CD4-positive, alpha-beta T cell (primary cell): ENCODE data around the gene ARHGAP30. TPM values are rescaled to one million over a fixed set of nuclear protein-coding genes. Genes with fewer than 3 reads are reported as not detected.

Experiments
- ATAC-seq: fragments of 200-7000 bp; cut with Tn5 transposase; one replicate; pipeline ENCODE4 v1.10.0; 2022; ENCODE audit warnings: mild to moderate bottlenecking; ENCODE audit not compliant: poor library complexity
- CTCF ChIA-PET: fragments of 350-600 bp; sonication (Branson Sonifier 250); formaldehyde crosslinking; loops from one replicate; lab custom pipeline; 2021; ENCODE audit warnings: antibody characterized with exemption, inconsistent platforms; lab: Charles Lee
- POLR2A ChIA-PET: fragments of 350-600 bp; sonication (Branson Sonifier 250); formaldehyde crosslinking; loops from one replicate; lab custom pipeline; 2021; ENCODE audit warnings: antibody characterized with exemption, inconsistent platforms; lab: Charles Lee
- DNase-seq, 14 experiments: peaks; one replicate each; pipeline ENCODE4 v3.0.0-alpha.2; 2013 to 2020; ENCODE audit warnings: mixed read lengths in 2 of 14
- H3K27ac ChIP-seq, 2 donors: one replicate each; pipeline versions ENCODE4 v1.5.1 to v1.7.0; 2013; ENCODE audit warnings: low read length in 2 of 2, low read depth in 1 of 2, mild to moderate bottlenecking in 1 of 2
- H3K27me3 ChIP-seq, 2 experiments: 1 replicate in 1 of 2; 2 replicates in 1 of 2; pipeline versions ENCODE4 v1.6.1 to v1.7.0; 2013; ENCODE audit warnings: low read length in 2 of 2, control low read depth in 1 of 2, mild to moderate bottlenecking in 1 of 2, moderate library complexity in 1 of 2; ENCODE audit not compliant: insufficient read depth in 2 of 2, control insufficient read depth in 1 of 2
- H3K36me3 ChIP-seq: one replicate; pipeline ENCODE4 v1.6.1; 2013; ENCODE audit warnings: low read length, control low read depth; ENCODE audit not compliant: insufficient read depth
- H3K4me1 ChIP-seq: one replicate; pipeline ENCODE4 v1.6.1; 2013; ENCODE audit warnings: low read length, control low read depth; ENCODE audit not compliant: insufficient read depth
- H3K4me3 ChIP-seq: one replicate; pipeline ENCODE4 v1.5.1; 2013; ENCODE audit warnings: mild to moderate bottlenecking, low read length, moderate library complexity
- H3K9me3 ChIP-seq, 2 experiments: 1 replicate in 1 of 2; 2 replicates in 1 of 2; pipeline versions ENCODE4 v1.6.1 to v1.7.0; 2013; ENCODE audit warnings: low read length in 2 of 2, mild to moderate bottlenecking in 2 of 2, control low read depth in 1 of 2, moderate library complexity in 1 of 2; ENCODE audit not compliant: control insufficient read depth in 1 of 2, insufficient read depth in 1 of 2
- H3K27ac Mint-ChIP-seq: one replicate; pipeline ENCODE4 v1.8.0; 2020; ENCODE audit warnings: mixed read lengths
- H3K27me3 Mint-ChIP-seq: one replicate; pipeline ENCODE4 v1.8.0; 2021; ENCODE audit warnings: mixed read lengths
- H3K36me3 Mint-ChIP-seq: one replicate; pipeline ENCODE4 v1.8.0; 2021; ENCODE audit warnings: low read depth, mixed read lengths
- H3K4me1 Mint-ChIP-seq: one replicate; pipeline ENCODE4 v1.8.0; 2021; ENCODE audit warnings: low read depth, mixed read lengths
- H3K4me3 Mint-ChIP-seq: one replicate; pipeline ENCODE4 v1.8.0; 2020; ENCODE audit warnings: mild to moderate bottlenecking, mixed read lengths
- H3K9me3 Mint-ChIP-seq: one replicate; pipeline ENCODE4 v1.8.0; 2020; ENCODE audit warnings: mixed read lengths
- CTCF ChIP-seq: fragments of 200-600 bp; IDR thresholded peaks from one replicate; pipeline ENCODE4 v1.8.0; 2022; ENCODE audit warnings: antibody characterized with exemption, mild to moderate bottlenecking
- intact Hi-C, 2 experiments: fragments of 100-400 bp; cut with DNase I in 1 of 2; cut with micrococcal nuclease in 1 of 2; formaldehyde crosslinking; loops; one replicate each; pipeline versions ENCODE4 v1.15.1 to v1.9.0; 2023 to 2025; cut with DNase I, micrococcal nuclease
- total RNA-seq, 174 experiments: library from RNA in 2 of 174; stranded (reverse) in 2 of 174; gene quantifications; one replicate each; pipeline ENCODE4 v1.2.3 and lab custom pipeline; 2021 to 2026

Gene ARHGAP30
- total RNA-seq, 2 experiments from 2014 or later: 76.6 to 78.9 TPM

- peak in 3 of 14 experiments; percentile 30 to 59 (median 54) for DNase-seq
Observed at GRCh38 chr1:161046605-161047228, 23.0 kb downstream of the ARHGAP30 start.

GRCh38 chr1:161045736-161046604 is 23.7 kb downstream of the ARHGAP30 start, which contains the start of gene USF1:
TSS of gene USF1 (minus strand) at chr1:161045977. CDS start at chr1:161043275, 2,702 bp downstream.
- POLR2A ChIA-PET: interaction anchor here (0.5 to 8.4 kb wide), 35 partner anchors 8 to 784 kb away, joined by 3 to 295 read pairs (median 5); partner anchors contain the start of genes ARHGAP30, DCAF8, DEDD and F11R
- H3K27ac ChIP-seq: peak within 1 kb of the TSS; percentile 90 to 96
- DNase-seq (peak; percentile 86 to 97 (median 92)), ATAC-seq (peak; percentile 82)
- no peak for TF ChIP-seq CTCF
- H3K4me1 ChIP-seq: peaks cover 52% of the 10 kb centered on the region
- H3K36me3 ChIP-seq: peaks cover 59% of the 10 kb centered on the region
- Mint-ChIP-seq H3K4me1 (peaks cover 43% of the 10 kb centered on the region), H3K36me3 (peaks cover 77% of the 10 kb centered on the region), H3K27me3 (no peaks in the 10 kb centered on the region), H3K4me3 (peak within 1 kb of the TSS; percentile 93), H3K27ac (peak within 1 kb of the TSS; percentile 94), H3K9me3 (no peaks in the 10 kb centered on the region)
- CTCF ChIA-PET: interaction anchor here (1.2 to 5.3 kb wide), 14 partner anchors 9 to 260 kb away, joined by 3 to 34 read pairs (median 6); partner anchors contain the start of genes ARHGAP30, F11R, KLHDC9 and NIT1
- peak within 1 kb of the TSS; percentile 98 for H3K4me3 ChIP-seq
- no peaks in the 10 kb centered on the region for H3K9me3 ChIP-seq
- intact Hi-C loops: loop anchor here (1.0 to 5.0 kb wide), 6 partner anchors 23 to 106 kb away; partner anchors contain the start of genes ARHGAP30 (in 1 of the 2), F11R (in 1 of the 2), NIT1 (in 1 of the 2) and PFDN2 (in 1 of the 2)
- no peaks in the 10 kb centered on the region for H3K27me3 ChIP-seq

More at GRCh38 chr1:161046605-161047228, 23.0 kb downstream of the ARHGAP30 start:
- CTCF ChIA-PET: interaction anchor here (1.2 to 5.3 kb wide), 9 partner anchors 13 to 179 kb away, joined by 3 to 34 read pairs (median 4); partner anchors contain the start of genes ARHGAP30, KLHDC9, NIT1 and PFDN2
- Histone ChIP-seq H3K9me3 (no peaks in the 10 kb centered on the region), H3K36me3 (peaks cover 59% of the 10 kb centered on the region), H3K27me3 (no peaks in the 10 kb centered on the region), H3K27ac (peak overlapping the region; percentile 90 to 96), H3K4me1 (peaks cover 49% of the 10 kb centered on the region), H3K4me3 (peak overlapping the region; percentile 98)
- H3K9me3 Mint-ChIP-seq: no peaks in the 10 kb centered on the region
- intact Hi-C loops: loop anchor here (1.0 to 5.0 kb wide), 5 partner anchors 22 to 106 kb away; partner anchors contain the start of genes ARHGAP30 (in 1 of the 2), F11R (in 1 of the 2), NIT1 (in 1 of the 2) and PFDN2 (in 1 of the 2)
- peak overlapping the region; percentile 94 for H3K27ac Mint-ChIP-seq
- H3K4me1 Mint-ChIP-seq: peaks cover 37% of the 10 kb centered on the region
- POLR2A ChIA-PET: interaction anchor here (0.9 to 8.4 kb wide), 26 partner anchors 8 to 784 kb away, joined by 3 to 295 read pairs (median 8); partner anchors contain the start of genes ARHGAP30, DCAF8, DEDD and F11R
- TF ChIP-seq CTCF: no peak
- no peaks in the 10 kb centered on the region for H3K27me3 Mint-ChIP-seq
- H3K4me3 Mint-ChIP-seq: peak overlapping the region; percentile 93
- ATAC-seq: no peak
- H3K36me3 Mint-ChIP-seq: peaks cover 78% of the 10 kb centered on the region
